Tongue (tissue), 2 donors: ENCODE measurements around the gene C19orf33. TPM values are rescaled to one million over a fixed set of nuclear protein-coding genes. Genes with fewer than 3 reads are reported as not detected.
"Not testable (repeated sequence)": the region's sequence is repeated elsewhere in the genome, so short reads cannot be mapped to it uniquely, and the experiment has no call there.

ENCODE experiments used
- DNase-seq: peaks from one replicate; pipeline ENCODE4 v3.0.0-alpha.2; 2015
- total RNA-seq: library from RNA; depleted of rRNA; stranded (reverse); fragments of >200 nt; gene quantifications from one replicate; pipeline ENCODE4 v1.2.3, GENCODE V29; 2014

C19orf33 gene
- total RNA-seq, result 16.6 TPM

DNA sequence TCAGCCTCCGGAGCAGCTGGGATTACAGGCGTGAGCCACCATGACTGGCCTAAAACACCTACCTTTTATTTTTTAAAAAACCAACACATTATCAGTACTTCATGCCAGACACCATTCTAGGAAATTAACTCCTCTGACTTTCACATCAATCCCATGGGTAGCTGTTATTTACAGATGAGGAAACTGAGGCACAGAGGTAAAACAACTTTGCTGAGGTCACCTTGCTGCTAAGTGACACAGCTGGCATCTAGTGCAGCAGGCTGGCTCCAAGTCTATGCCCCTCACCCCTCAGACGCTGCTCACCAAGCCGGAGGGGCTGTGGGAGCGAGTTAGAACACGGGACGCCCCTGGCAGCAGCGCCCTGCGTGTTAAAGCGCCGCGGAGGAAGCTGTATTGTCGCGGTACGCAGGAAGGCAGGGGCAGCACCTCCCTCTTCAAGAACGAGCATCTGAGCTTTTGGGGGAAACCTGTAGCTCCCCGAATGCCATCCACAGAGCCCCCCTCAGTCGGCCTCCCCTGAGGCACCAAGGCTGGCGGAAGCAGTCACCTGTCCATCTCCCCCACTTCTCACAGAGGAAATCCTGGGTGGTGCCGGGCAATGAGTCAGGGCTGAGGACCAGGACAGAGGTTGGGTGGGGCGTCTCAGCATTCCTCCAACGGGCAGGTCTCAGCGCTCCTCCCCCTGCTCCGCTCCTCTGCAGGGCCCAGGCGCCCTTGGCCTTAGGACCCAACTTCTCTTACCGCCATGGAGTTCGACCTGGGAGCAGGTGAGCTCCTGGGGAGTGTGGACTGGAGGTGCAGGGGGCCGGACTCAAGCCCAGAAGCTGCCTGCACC lies at the start of gene C19orf33:
Gene C19orf33, plus strand, starts transcription at position 735 of the 835 bp plus-strand sequence. Its CDS starts 11 bp downstream, at position 746.
- no peak for DNase-seq

- DNase-seq, result no peak
Measured at GRCh38 chr19:38255383-38256014, 48.6 kb upstream of the C19orf33 start.

DNA sequence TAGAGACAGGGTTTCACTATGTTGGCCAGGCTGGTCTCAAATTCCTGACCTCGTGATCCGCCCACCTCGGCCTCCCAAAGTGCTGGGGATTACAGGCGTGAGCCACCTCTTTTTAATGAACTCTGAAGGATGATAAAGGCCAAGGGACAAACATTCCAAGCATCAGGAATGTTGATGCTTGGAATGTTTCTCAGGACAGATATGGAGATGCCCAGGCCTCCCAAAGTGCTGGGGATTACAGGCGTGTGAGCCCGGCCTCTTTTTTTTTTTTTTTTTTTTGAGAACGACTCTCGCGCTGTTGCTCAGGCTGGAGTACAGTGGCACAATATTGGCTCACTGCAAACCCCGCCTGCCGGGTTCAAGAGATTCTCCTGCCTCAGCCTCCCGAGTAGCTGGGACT lies 42.1 kb upstream of the C19orf33 start:
- DNase-seq, result not testable (repeated sequence)

GRCh38 chr19:38262585-38263268 lies 41.3 kb upstream of the C19orf33 start:
- DNase-seq, result no peak

DNA sequence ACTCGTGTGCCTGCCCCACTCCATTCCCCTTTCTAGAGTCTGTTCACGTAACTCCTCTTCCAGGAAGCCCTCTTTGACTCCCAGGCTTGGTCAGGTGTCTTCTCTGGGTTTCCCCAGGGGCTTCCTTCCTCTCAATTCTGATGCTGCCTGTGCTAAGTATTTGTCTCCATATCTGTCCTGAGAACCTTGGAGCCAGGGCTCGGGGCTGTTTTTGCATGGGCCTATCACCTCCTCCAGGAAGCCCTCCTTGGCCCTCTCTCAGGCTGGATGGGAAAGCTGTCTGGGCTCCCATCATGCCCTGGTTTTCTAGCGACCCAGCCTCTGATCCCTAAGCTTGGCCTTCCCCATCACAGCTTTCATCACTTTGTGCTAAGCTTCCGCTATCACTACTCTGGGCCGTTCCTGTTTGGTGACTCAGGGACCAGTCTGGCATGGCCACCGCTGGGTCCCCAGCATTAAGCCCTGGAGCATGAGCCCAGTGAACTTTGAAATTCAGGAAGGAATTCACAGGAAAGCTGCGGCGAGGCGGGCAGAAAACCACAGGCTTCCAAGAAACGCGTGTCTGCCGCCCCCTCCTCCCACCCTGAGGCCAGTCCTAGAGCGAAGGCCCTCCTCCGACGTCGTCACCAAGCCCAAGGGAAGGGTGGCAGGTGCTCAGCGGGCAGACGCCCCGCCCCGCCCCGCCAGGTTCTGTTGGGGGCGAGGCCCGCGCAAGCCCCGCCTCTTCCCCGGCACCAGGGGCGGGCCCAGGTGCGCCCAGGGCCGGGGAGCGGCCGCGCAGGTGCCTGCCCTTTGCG lies 40.2 kb upstream of the C19orf33 start:
- DNase-seq, result peak; percentile 72

DNA sequence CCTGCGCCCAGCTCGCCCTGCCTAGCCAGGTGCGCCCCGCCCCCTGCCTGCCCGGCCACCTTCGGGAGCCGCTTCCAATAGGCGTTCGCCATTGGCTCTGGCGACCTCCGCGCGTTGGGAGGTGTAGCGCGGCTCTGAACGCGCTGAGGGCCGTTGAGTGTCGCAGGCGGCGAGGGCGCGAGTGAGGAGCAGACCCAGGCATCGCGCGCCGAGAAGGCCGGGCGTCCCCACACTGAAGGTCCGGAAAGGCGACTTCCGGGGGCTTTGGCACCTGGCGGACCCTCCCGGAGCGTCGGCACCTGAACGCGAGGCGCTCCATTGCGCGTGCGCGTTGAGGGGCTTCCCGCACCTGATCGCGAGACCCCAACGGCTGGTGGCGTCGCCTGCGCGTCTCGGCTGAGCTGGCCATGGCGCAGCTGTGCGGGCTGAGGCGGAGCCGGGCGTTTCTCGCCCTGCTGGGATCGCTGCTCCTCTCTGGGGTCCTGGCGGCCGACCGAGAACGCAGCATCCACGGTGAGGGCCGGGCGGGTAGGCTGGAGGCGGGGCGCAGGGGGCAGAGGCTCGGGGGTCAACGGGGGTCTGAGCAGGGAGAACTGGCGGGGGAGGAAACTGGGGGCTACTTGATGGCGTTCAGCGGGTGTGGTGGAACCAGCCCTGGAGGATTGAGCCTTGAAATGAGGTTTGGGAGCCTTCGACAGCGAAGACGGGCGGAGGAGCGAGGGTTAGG lies 39.4 kb upstream of the C19orf33 start, which contains the start of gene SPINT2:
Gene SPINT2, plus strand, starts transcription at position 88 of the 727 bp plus-strand sequence. Its CDS starts 320 bp downstream, at position 408.
- peak; percentile 58 for DNase-seq

DNA sequence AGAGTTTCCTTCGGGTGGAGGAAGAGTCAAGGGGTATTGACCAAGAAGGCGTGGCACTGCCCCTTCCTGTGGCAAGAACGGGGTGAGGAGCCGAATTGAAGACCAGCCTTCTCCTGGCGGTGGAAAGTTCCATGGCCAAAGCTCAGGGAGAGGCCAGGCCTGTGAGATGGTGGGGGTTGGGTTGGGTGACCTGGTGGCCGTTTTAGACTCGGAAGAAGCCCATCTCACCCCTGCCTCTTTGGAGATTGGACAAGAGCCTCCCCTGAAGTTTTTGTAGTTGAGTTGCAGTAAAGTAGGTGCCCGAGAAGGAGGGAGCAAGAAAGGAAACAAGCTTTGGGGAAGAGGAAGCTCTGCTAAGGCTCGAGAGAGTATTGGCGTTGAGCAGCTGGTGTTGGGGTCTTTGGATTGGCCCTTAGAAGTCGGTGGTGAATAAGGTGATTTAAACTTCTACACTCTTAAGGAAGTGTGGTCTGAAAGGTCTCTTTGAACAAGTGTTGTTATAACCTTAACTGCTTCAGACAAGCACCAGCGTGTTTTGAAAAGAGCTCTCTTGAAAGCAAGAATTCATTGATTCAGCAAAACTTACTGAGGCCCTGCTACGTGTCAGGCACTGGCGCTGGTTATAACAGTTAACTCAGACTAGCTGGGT lies 38.7 kb upstream of the C19orf33 start:
- peak; percentile 51 for DNase-seq

GRCh38 chr19:38265921-38266429 lies 38.1 kb upstream of the C19orf33 start:
- DNase-seq, result no peak

- DNase-seq, result no peak
Measured at GRCh38 chr19:38266981-38267597, 37.0 kb upstream of the C19orf33 start.

GRCh38 chr19:38267761-38268483 lies 36.1 kb upstream of the C19orf33 start:
- DNase-seq, result no peak

DNA sequence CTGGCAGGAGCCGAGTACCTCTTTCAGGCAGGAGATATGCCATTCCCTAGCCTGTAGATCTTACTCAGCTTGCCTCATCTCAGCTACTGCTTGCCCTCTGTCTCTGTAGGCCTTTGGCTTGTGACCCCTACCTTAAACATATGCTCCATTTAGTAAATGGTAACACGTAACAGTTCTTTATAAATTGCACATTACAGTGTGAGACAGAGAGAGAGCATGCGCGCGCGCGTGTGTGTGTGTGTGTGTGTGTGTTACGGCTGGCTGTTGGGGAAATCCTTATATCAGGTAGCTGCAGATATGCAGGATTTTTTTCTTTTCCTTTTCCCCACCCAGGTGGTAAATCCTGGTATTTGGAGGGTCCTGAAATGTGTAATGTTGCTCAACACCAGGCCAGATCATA lies 35.5 kb upstream of the C19orf33 start:
- no peak for DNase-seq

DNA sequence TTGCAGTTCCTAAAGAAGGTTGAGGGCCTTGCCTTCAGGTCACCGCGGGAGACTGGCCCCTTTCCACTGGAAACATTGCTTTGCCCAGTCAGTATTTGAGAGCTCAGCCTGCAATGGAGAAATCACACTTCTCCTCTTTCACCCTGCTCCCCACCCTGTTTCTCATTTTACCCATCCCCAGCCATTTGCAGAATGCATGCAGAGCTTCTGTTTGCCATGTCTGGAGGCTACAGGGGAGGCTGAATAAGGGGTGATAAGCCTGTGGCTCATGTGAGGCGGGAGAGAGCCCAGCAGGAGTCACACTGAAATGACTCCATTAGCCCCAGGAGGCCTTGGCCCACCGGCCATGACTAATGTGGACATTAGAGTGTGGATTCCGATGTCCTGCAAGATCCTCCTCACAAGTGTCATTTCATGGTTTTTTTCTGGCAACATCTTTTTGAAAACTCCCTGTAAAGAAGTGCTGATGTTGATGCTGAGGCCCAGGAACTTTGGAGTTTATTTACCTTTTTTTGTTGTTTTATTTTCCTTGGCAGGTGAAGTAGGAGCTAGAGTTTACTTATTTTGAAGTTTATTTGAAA lies 33.4 kb upstream of the C19orf33 start:
- no peak for DNase-seq

GRCh38 chr19:38273499-38273898 lies 30.6 kb upstream of the C19orf33 start:
- no peak for DNase-seq

GRCh38 chr19:38274739-38275138 lies 29.3 kb upstream of the C19orf33 start:
- DNase-seq, result no peak

DNA sequence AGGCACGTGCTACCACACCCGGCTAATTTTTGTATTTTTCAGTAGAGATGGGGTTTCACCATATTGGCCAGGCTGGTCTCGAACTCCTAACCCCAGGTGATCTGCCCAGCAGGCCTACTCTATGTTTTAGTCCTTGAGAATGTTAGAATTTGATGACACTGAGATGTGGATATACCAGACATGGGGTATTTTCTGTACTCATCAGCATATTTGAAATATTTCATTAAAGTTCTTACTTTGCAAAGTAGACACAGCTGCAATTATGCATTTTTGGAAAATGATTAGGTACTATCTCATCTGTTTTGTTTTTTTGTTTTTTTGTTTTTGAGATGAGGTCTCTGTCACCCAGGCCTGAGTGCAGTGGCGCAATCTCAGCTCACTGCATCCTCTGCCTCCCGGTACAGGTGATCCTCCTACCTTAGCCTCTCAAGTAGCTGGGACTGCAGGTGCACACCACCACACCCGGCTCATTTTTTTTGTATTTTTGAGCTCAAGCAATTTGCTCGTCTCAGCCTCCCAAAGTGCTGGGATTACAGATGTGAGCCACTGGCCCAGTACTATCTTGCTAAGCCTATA lies 27.0 kb upstream of the C19orf33 start:
- DNase-seq, result no peak

- DNase-seq, result peak; percentile 58
Measured at GRCh38 chr19:38277549-38277948, 26.5 kb upstream of the C19orf33 start.

GRCh38 chr19:38277969-38278680 lies 25.9 kb upstream of the C19orf33 start:
- DNase-seq, result no peak

DNA sequence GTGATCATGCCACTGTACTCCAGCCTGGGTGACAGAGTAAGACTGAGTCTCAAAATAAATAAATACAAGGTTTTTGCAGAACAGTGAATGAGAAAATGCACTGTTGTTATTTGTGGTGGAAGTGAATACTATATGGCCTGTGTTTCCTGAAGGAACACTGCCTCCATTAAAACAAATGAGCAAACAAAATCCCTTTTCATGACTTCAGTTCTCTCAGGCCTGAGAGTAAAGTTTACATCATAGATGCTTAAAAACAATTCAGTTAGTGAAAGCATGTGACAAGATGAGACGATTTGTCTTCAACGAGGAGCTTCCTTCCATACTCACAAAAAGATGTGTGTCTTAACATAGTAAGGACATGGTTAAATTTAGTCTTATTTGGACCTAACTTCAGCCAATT lies 25.3 kb upstream of the C19orf33 start:
- no peak for DNase-seq
